Chondrocyte (in vitro differentiated cells): ENCODE data around the gene ALS2CL. TPM values are rescaled to one million over a fixed set of nuclear protein-coding genes. Genes with fewer than 3 reads are reported as not detected.

Experiments used
- DNase-seq: peaks from one replicate; pipeline ENCODE4 v3.0.0; 2021; ENCODE audit warnings: mixed read lengths, low spot score
- H3K27ac Mint-ChIP-seq: one replicate; pipeline ENCODE4 v1.8.0; 2021; ENCODE audit warnings: mild to moderate bottlenecking, moderate library complexity, mixed read lengths; ENCODE audit not compliant: unreplicated experiment
- H3K27me3 Mint-ChIP-seq: 2 replicates; pipeline ENCODE4 v1.8.0; 2021; ENCODE audit warnings: low read depth, mixed read lengths
- H3K36me3 Mint-ChIP-seq: 2 replicates; pipeline ENCODE4 v1.8.0; 2021; ENCODE audit warnings: low read depth, mixed read lengths
- H3K4me1 Mint-ChIP-seq: 2 replicates; pipeline ENCODE4 v1.8.0; 2021; ENCODE audit warnings: low read depth, mild to moderate bottlenecking, mixed read lengths
- H3K4me3 Mint-ChIP-seq: one replicate; pipeline ENCODE4 v1.8.0; 2021; ENCODE audit warnings: mild to moderate bottlenecking, moderate library complexity, mixed read lengths; ENCODE audit not compliant: unreplicated experiment
- H3K9me3 Mint-ChIP-seq: 2 replicates; pipeline ENCODE4 v1.8.0; 2021; ENCODE audit warnings: low read depth, mixed read lengths
- CTCF ChIP-seq: fragments of 200-600 bp; sonication (generic); IDR thresholded peaks from 2 replicates; pipeline ENCODE4 v1.5.0; 2021; ENCODE audit warnings: antibody characterized with exemption, mild to moderate bottlenecking, moderate library complexity
- total RNA-seq: library from RNA; stranded (reverse); gene quantifications from 3 replicates; pipeline ENCODE4 v1.2.1, GENCODE V29; 2021

Gene ALS2CL
- total RNA-seq, 1 donor from 2014 or later = 3.6 TPM

GRCh38 chr3:46648096-46648495, 45.4 kb downstream of the ALS2CL start:
- H3K27me3 Mint-ChIP-seq = peaks cover 20% of the 10 kb centered on the region
- H3K27ac Mint-ChIP-seq = no peak overlapping the region
- peaks cover 18% of the 10 kb centered on the region for H3K9me3 Mint-ChIP-seq

GRCh38 chr3:46646700-46647099, 46.8 kb downstream of the ALS2CL start:
- no peak for DNase-seq
- TF ChIP-seq CTCF = no peak
- Mint-ChIP-seq H3K36me3 (no peaks in the 10 kb centered on the region), H3K27me3 (peaks cover 26% of the 10 kb centered on the region), H3K9me3 (peaks cover 9% of the 10 kb centered on the region), H3K27ac (no peak overlapping the region), H3K4me1 (no peaks in the 10 kb centered on the region), H3K4me3 (no peak overlapping the region)

More at GRCh38 chr3:46648096-46648495, 45.4 kb downstream of the ALS2CL start:
- TF ChIP-seq CTCF = no peak
- Mint-ChIP-seq H3K4me1 (no peaks in the 10 kb centered on the region), H3K36me3 (peaks cover 2% of the 10 kb centered on the region), H3K4me3 (no peak overlapping the region)
- no peak for DNase-seq

GRCh38 chr3:46643701-46644100, 49.8 kb downstream of the ALS2CL start:
- Mint-ChIP-seq H3K4me3 (no peak overlapping the region), H3K36me3 (peaks cover 2% of the 10 kb centered on the region), H3K27ac (no peak overlapping the region), H3K4me1 (no peaks in the 10 kb centered on the region), H3K27me3 (peaks cover 31% of the 10 kb centered on the region), H3K9me3 (peaks cover 17% of the 10 kb centered on the region)
- TF ChIP-seq CTCF = no peak
- no peak for DNase-seq

GRCh38 chr3:46642971-46643370, 50.5 kb downstream of the ALS2CL start:
- Mint-ChIP-seq H3K4me1 (no peaks in the 10 kb centered on the region), H3K27me3 (peaks cover 31% of the 10 kb centered on the region)
- no peak for DNase-seq

GRCh38 chr3:46640927-46641326, 52.6 kb downstream of the ALS2CL start:
- Mint-ChIP-seq H3K4me1 (no peaks in the 10 kb centered on the region), H3K27me3 (peaks cover 26% of the 10 kb centered on the region), H3K9me3 (peaks cover 16% of the 10 kb centered on the region), H3K4me3 (no peak overlapping the region), H3K27ac (no peak overlapping the region), H3K36me3 (peaks cover 2% of the 10 kb centered on the region)
- TF ChIP-seq CTCF = no peak
- DNase-seq = no peak

More at GRCh38 chr3:46642971-46643370, 50.5 kb downstream of the ALS2CL start:
- Mint-ChIP-seq H3K4me3 (no peak overlapping the region), H3K36me3 (peaks cover 2% of the 10 kb centered on the region), H3K27ac (no peak overlapping the region), H3K9me3 (peaks cover 16% of the 10 kb centered on the region)
- TF ChIP-seq CTCF = no peak
